PC-3 (cell line): Measurements from ENCODE around the gene ZNF878.

ENCODE experiments used
- CTCF ChIP-seq: fragments of 300-600 bp; sonication (generic); conservative IDR thresholded peaks from 2 replicates; pipeline ENCODE4 v1.5.1; 2017; ENCODE audit warnings: antibody characterized with exemption, low read depth, mild to moderate bottlenecking, low read length
- EZH2 ChIP-seq: fragments of 300-600 bp; sonication (generic); IDR thresholded peaks from one replicate; pipeline ENCODE4 v1.6.1; 2017; ENCODE audit warnings: antibody characterized with exemption, mild to moderate bottlenecking, low read length; ENCODE audit not compliant: unreplicated experiment
- EZH2phosphoT487 ChIP-seq: fragments of 300-600 bp; sonication (generic); IDR thresholded peaks from 2 replicates; pipeline ENCODE4 v1.6.1; 2018; ENCODE audit warnings: mild to moderate bottlenecking, antibody characterized with exemption, low read length, borderline replicate concordance

DNA sequence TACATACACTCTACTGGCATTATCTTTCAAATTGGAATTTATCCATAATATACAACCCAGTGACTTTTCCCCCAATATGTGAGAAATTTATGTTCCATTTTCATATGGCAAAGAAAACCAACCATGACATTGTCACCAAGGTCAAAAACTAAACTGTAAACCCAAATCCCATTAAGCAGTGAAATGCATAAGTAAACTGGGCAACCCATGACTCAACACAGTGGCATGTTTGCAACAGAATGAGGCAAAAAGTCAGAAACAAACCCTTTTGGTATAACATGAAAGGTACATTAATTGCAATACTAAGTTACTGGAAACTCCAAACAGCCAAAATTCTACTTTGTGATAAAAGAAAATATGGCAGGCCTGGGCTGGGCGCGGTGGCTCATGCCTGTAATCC is 4.9 kb downstream of the ZNF878 start:
- TF ChIP-seq CTCF (no peak), EZH2 (no peak), EZH2phosphoT487 (no peak)
